Adrenal gland (tissue), 5 donors: ENCODE measurements around the gene OAS3.

Experiments
- CTCF ChIP-seq, 6 experiments: fragments of 450-650 bp in 4 of 6; fragments of 200-600 bp in 2 of 6; sonication (generic) in 1 of 6; IDR thresholded peaks; 1 replicate in 5 of 6; 2 replicates in 1 of 6; pipeline versions ENCODE4 v1.5.1 to v1.8.0; 2016 to 2021; ENCODE audit warnings: antibody characterized with exemption in 6 of 6, mild to moderate bottlenecking in 2 of 6, moderate library complexity in 1 of 6
- POLR2A ChIP-seq, 2 donors: fragments of 450-650 bp; IDR thresholded peaks; one replicate each; pipeline ENCODE4 v1.6.1; 2017; ENCODE audit warnings: antibody characterized with exemption in 2 of 2, mild to moderate bottlenecking in 2 of 2, moderate library complexity in 1 of 2
- donor health status: DM: no; HTN: no; CAD: no.

DNA sequence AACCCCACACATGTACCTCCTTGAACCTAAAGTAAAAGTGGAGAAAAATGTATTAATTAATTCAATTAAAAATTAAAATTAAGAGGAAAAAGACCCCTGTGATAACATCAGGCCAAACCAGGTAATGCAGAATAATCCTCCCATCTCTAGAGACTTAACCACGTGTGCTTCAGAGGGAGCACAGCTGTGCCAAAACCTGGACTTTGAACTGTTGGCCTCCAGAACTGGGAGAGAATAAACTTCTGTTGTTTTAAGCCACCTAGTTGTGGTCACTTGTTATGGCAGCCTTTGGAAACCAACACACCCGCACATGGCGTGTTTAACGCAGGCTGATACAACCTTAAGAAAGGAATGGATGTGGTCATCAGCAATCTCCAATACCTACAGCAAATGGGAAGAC, 63.9 kb downstream of the OAS3 start:
- TF ChIP-seq POLR2A (IDR thresholded peaks at IDR 0.05): no peak
- TF ChIP-seq CTCF (IDR thresholded peaks at IDR 0.05): no peak
